ENCODE results near the gene CAPZB. TPM values are rescaled to one million over a fixed set of nuclear protein-coding genes. Genes with fewer than 3 reads are reported as not detected.

The CAPZB gene
- total RNA-seq, 4 donors from 2014 or later, result 107 to 210 (median 119) TPM

DNA sequence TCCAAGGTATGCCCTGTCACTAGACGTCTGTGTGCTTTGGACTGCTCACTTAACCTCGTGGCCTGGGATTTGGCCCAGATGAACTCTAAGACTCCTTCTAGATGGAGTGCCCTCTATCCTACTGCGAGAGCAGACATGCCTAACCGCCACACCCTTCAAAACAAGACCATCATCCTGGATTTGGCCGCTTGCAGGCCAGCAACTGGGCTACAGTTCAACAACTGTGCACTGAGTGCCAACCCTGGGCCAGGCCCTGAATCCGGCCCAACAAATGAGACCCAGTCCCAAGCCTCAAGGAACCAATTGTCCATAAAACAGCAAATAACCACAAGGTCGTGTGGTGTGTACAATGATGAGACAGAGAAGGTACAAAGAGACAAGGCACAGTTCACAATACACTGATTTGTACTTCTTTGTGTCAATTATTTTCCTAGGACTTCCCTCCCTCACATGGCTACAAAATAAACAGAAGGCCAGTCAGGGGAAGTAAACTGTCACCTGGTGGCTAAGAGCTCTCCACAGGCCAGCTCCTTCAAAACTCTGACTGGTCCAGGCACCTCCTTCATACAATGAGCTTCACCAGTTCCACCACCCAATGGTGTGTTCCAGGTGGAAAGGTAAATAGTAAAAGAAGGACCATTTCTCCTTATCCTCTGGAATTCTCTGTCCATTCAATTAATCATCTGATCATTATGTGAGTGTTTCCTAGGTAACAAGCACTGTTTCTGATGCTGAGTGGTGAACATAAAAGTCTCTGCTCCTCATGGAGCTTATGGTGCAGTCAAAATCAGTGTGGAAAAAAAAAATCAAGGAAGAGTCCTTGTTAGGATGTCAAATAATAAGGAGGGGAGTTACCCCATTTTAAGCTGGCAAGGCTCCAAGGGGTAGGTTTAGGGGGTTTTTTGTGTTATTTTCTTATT is 60.4 kb downstream of the CAPZB start:
- no peaks in the 10 kb centered on the region for H3K9me3 ChIP-seq
- no peaks in the 10 kb centered on the region for H3K36me3 ChIP-seq
- no peak overlapping the region for H3K4me3 ChIP-seq
- TF ChIP-seq, protein P1, sequence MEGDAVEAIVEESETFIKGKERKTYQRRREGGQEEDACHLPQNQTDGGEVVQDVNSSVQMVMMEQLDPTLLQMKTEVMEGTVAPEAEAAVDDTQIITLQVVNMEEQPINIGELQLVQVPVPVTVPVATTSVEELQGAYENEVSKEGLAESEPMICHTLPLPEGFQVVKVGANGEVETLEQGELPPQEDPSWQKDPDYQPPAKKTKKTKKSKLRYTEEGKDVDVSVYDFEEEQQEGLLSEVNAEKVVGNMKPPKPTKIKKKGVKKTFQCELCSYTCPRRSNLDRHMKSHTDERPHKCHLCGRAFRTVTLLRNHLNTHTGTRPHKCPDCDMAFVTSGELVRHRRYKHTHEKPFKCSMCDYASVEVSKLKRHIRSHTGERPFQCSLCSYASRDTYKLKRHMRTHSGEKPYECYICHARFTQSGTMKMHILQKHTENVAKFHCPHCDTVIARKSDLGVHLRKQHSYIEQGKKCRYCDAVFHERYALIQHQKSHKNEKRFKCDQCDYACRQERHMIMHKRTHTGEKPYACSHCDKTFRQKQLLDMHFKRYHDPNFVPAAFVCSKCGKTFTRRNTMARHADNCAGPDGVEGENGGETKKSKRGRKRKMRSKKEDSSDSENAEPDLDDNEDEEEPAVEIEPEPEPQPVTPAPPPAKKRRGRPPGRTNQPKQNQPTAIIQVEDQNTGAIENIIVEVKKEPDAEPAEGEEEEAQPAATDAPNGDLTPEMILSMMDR (IDR thresholded peaks at IDR 0.05), result no peak
- no peak for TF ChIP-seq POLR2A (IDR thresholded peaks at IDR 0.05)
- H3K27ac ChIP-seq, result peak overlapping the region; percentile 14 to 86 (median 72)
- H3K27me3 ChIP-seq, result no peaks in the 10 kb centered on the region
- DNase-seq, result no peak
- H3K4me1 ChIP-seq, result peaks cover 0 to 56% (median 12%) of the 10 kb centered on the region in 4 donors

DNA sequence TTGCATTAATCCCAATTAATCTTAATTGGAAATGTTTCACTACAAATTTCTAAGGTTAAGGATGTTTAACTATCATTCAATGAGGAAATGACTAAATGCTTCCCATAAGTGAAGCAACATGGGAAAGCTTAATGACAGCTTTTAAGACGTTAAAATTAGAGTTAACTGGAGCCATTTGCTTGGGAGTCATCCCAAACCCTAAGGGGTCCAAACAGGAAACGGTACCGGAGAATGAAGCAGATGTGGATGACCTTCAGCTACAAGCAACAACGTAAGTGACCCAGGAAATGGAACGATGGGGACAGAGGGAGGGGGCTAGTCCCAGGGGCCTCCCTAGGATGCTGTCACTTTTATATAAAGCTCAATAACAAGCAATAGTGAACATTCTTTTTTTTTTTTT is 62.2 kb downstream of the CAPZB start:
- H3K27ac ChIP-seq, result peak overlapping the region in 2 of 4 donors; percentile 16 to 86

DNA sequence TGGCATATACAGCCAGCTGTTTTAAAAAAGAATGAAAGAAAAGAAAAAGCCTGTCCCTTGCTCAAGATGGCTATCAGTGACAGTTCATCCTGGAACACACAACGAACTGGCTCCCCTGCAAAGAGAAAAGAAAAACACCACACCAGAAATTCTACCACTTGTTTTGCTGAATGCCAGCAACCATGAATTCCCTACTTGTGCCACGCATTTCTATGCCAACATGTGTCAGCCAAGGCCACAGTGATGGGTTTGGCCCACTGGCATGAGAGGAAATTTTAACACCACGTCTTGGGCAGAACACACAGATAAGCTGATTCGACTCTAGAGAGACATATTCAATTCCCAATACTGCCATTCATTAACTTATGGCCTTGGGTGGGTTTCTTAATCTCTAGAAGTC is 64.0 kb downstream of the CAPZB start:
- Histone ChIP-seq H3K27me3 (no peaks in the 10 kb centered on the region), H3K27ac (peak overlapping the region in 2 of 4 donors; percentile 7 to 12), H3K4me1 (peaks cover 0 to 30% (median 11%) of the 10 kb centered on the region in 4 donors), H3K36me3 (peaks cover 0 to 16% (median 0%) of the 10 kb centered on the region in 3 donors), H3K9me3 (no peaks in the 10 kb centered on the region), H3K4me3 (no peak overlapping the region)
- DNase-seq, result no peak
- no peak for TF ChIP-seq POLR2A (IDR thresholded peaks at IDR 0.05)
- TF ChIP-seq, protein P1 (IDR thresholded peaks at IDR 0.05), result no peak

More for the DNA sequence above, 62.2 kb downstream of the CAPZB start:
- no peak for DNase-seq
- Histone ChIP-seq H3K36me3 (peaks cover 0 to 16% (median 0%) of the 10 kb centered on the region in 3 donors), H3K27me3 (no peaks in the 10 kb centered on the region), H3K4me3 (no peak overlapping the region), H3K9me3 (no peaks in the 10 kb centered on the region), H3K4me1 (peaks cover 0 to 42% (median 12%) of the 10 kb centered on the region in 4 donors)
- TF ChIP-seq POLR2A (IDR thresholded peaks at IDR 0.05), result no peak
- TF ChIP-seq, protein P1 (IDR thresholded peaks at IDR 0.05), result no peak

DNA sequence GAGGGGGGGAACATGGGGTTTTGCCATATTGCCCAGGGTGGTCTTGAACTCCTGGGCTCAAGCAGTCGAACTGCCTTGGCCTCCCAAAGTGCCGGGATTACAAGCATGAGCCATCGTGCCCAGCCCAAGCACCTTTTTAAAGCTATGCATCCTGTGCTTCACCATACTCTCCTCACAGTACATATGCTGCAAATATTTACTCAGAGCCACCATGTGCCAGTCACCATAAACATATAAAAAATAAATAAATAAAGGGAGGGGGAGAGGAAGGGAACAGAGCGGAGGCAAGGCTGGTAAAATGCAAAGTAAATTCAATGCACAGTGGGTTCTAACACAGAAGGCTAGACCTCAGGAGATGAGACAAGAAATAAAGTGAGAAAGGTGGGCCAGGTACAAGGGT is 64.7 kb downstream of the CAPZB start:
- Histone ChIP-seq H3K36me3 (peaks cover 0 to 16% (median 0%) of the 10 kb centered on the region in 3 donors), H3K9me3 (no peaks in the 10 kb centered on the region), H3K27ac (peak overlapping the region in 2 of 4 donors; percentile 7 to 37), H3K4me3 (no peak overlapping the region), H3K4me1 (peaks cover 0 to 28% (median 6%) of the 10 kb centered on the region in 4 donors), H3K27me3 (no peaks in the 10 kb centered on the region)
- no peak for DNase-seq
- no peak for TF ChIP-seq POLR2A (IDR thresholded peaks at IDR 0.05)
- TF ChIP-seq, protein P1 (IDR thresholded peaks at IDR 0.05), result no peak

DNA sequence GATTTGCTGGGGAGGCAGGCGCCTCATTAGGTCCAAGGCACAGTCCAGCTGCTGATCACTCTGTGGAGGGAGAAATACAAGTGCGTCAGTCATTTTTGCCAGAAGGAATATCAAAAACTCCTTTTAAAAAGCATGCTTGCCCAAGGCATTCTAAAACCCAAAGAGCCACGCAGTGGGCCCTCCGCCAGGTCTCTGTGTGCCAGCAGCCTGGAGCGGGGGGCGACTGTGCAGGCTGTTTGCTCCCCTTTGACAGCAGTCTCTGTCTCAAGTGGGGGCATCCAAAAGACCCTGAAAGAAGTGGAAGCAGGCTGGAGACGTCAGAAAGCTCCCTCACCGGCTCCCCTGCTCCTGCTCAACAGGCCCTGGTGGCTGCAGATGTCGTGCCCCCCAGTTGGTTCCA is 65.6 kb downstream of the CAPZB start:
- Histone ChIP-seq H3K9me3 (no peaks in the 10 kb centered on the region), H3K27me3 (no peaks in the 10 kb centered on the region), H3K36me3 (peaks cover 0 to 16% (median 0%) of the 10 kb centered on the region in 3 donors), H3K4me3 (no peak overlapping the region), H3K27ac (peak overlapping the region in 1 of 4 donors; percentile 71), H3K4me1 (peaks cover 0 to 19% (median 1%) of the 10 kb centered on the region in 4 donors)
- TF ChIP-seq, protein P1 (IDR thresholded peaks at IDR 0.05), result no peak
- no peak for TF ChIP-seq POLR2A (IDR thresholded peaks at IDR 0.05)
- DNase-seq, result no peak
